SK-N-SH (cell line): Measurements from ENCODE around the gene PARVA. TPM values are rescaled to one million over a fixed set of nuclear protein-coding genes. Genes with fewer than 3 reads are reported as not detected.

Source experiments
- CTCF ChIA-PET: fragments of 300-600, 350-600 bp; formaldehyde crosslinking; extraction: SDS; loops from one replicate; lab custom pipeline; 2021; lab: Yijun Ruan, JAX
- POLR2A ChIA-PET: fragments of 350-600 bp; sonication (Branson Sonifier 250); formaldehyde crosslinking; extraction: SDS; loops from one replicate; lab custom pipeline; 2020; ENCODE audit warnings: antibody characterized with exemption, inconsistent platforms; lab: Yijun Ruan, JAX
- DNase-seq: peaks from one replicate; pipeline ENCODE4 v3.0.0; 2012
- H2AFZ ChIP-seq: fragments of 200-600 bp; sonication (generic); 2 replicates; pipeline ENCODE4 v1.8.1; 2016; ENCODE audit warnings: antibody characterized with exemption, mild to moderate bottlenecking, low read depth
- H3F3A ChIP-seq: fragments of 200-600 bp; sonication (generic); replicated peaks from 2 replicates; pipeline ENCODE3; 2016; ENCODE audit warnings: antibody characterized with exemption, mild to moderate bottlenecking; ENCODE audit not compliant: insufficient read depth
- H3K27ac ChIP-seq, 2 experiments: fragments of 200-500 bp in 1 of 2; fragments of 200-600 bp in 1 of 2; sonication (Bioruptor generic) in 1 of 2; sonication (generic), shearing (Covaris generic) in 1 of 2; 2 replicates each; pipeline versions ENCODE4 v1.5.1 to v1.6.1; 2014 to 2016; ENCODE audit warnings: low read depth in 2 of 2, inconsistent platforms in 1 of 2, low read length in 1 of 2, mild to moderate bottlenecking in 1 of 2, mixed read lengths in 1 of 2
- H3K27me3 ChIP-seq: fragments of 200-600 bp; sonication (generic), shearing (Covaris generic); 2 replicates; pipeline ENCODE4 v1.6.1; 2016; ENCODE audit warnings: mixed run types; ENCODE audit not compliant: insufficient read depth
- H3K36me3 ChIP-seq, 2 experiments: fragments of 200-500 bp in 1 of 2; fragments of 200-600 bp in 1 of 2; sonication (Bioruptor generic) in 1 of 2; sonication (generic) in 1 of 2; replicated peaks in 1 of 2; 2 replicates each; pipeline versions ENCODE3 to v1.5.1; 2014 to 2016; ENCODE audit warnings: low read length in 1 of 2, mild to moderate bottlenecking in 1 of 2; ENCODE audit not compliant: insufficient read depth in 2 of 2, control insufficient read depth in 1 of 2
- H3K4me1 ChIP-seq, 2 experiments: fragments of 200-500 bp in 1 of 2; fragments of 200-600 bp in 1 of 2; sonication (Bioruptor generic) in 1 of 2; sonication (generic), shearing (Covaris generic) in 1 of 2; 2 replicates each; pipeline versions ENCODE4 v1.5.1 to v1.6.1; 2014 to 2016; ENCODE audit warnings: low read depth in 1 of 2, low read length in 1 of 2, mixed run types in 1 of 2; ENCODE audit not compliant: insufficient read depth in 2 of 2, control insufficient read depth in 1 of 2
- H3K4me2 ChIP-seq: fragments of 200-600 bp; sonication (generic), shearing (Covaris generic); 2 replicates; pipeline ENCODE4 v1.6.1; 2017; ENCODE audit warnings: mixed run types
- H3K4me3 ChIP-seq, 2 experiments: fragments of 200-500 bp in 1 of 2; fragments of 200-600 bp in 1 of 2; sonication (Bioruptor generic) in 1 of 2; sonication (generic), shearing (Covaris generic) in 1 of 2; 2 replicates each; pipeline versions ENCODE4 v1.5.1 to v1.8.1; 2014 to 2016; ENCODE audit warnings: low read depth in 2 of 2, inconsistent platforms in 1 of 2, low read length in 1 of 2, mild to moderate bottlenecking in 1 of 2, mixed read lengths in 1 of 2, moderate library complexity in 1 of 2
- H3K79me2 ChIP-seq: fragments of 200-600 bp; sonication (generic); 2 replicates; pipeline ENCODE4 v1.8.1; 2017; ENCODE audit warnings: mild to moderate bottlenecking; ENCODE audit not compliant: insufficient read depth
- H3K9ac ChIP-seq: fragments of 200-600 bp; sonication (generic); 2 replicates; pipeline ENCODE4 v1.6.1; 2017; ENCODE audit warnings: mixed run types
- H3K9me2 ChIP-seq: fragments of 200-600 bp; sonication (generic); 2 replicates; pipeline ENCODE4 v1.6.1; 2017; ENCODE audit warnings: mixed run types
- H3K9me3 ChIP-seq: fragments of 200-600 bp; sonication (generic); 2 replicates; pipeline ENCODE4 v1.6.1; 2017; ENCODE audit warnings: mixed run types, mild to moderate bottlenecking, moderate library complexity
- H4K20me1 ChIP-seq: fragments of 200-600 bp; sonication (generic); 2 replicates; pipeline ENCODE4 v1.6.1; 2017; ENCODE audit warnings: mild to moderate bottlenecking, mixed run types; ENCODE audit not compliant: insufficient read depth
- CHD2 ChIP-seq: fragments of 150-350 bp; IDR thresholded peaks from 2 replicates; pipeline ENCODE4 v1.6.1; 2018; ENCODE audit warnings: low read length; ENCODE audit not compliant: partially characterized antibody
- ELF1 ChIP-seq: IDR thresholded peaks from 2 replicates; pipeline ENCODE4 v1.4.0; 2012
- GABPA ChIP-seq: IDR thresholded peaks from 2 replicates; pipeline ENCODE4 v1.4.0; 2012; ENCODE audit warnings: low read depth, mild to moderate bottlenecking
- GATA2 ChIP-seq: sonication (generic); formaldehyde crosslinking; IDR thresholded peaks from 2 replicates; pipeline ENCODE4 v1.5.0; 2020; ENCODE audit warnings: mild to moderate bottlenecking, missing genetic modification reagents
- IRF3 ChIP-seq: fragments of 150-350 bp; IDR thresholded peaks from 2 replicates; pipeline ENCODE4 v1.6.1; 2016; ENCODE audit warnings: mild to moderate bottlenecking, low read depth, low read length
- JUND ChIP-seq: IDR thresholded peaks from 2 replicates; pipeline ENCODE4 v1.4.0; 2012
- MAX ChIP-seq: IDR thresholded peaks from 2 replicates; pipeline ENCODE4 v1.4.0; 2012; ENCODE audit warnings: low read depth
- MEF2A ChIP-seq: IDR thresholded peaks from 2 replicates; pipeline ENCODE4 v1.4.0; 2012; ENCODE audit warnings: low read depth, borderline replicate concordance
- MXI1 ChIP-seq: IDR thresholded peaks from 2 replicates; pipeline ENCODE4 v1.6.1; 2012; ENCODE audit warnings: mild to moderate bottlenecking, low read depth, low read length, improper control_type of control experiment
- NFIC ChIP-seq: IDR thresholded peaks from 2 replicates; pipeline ENCODE4 v1.4.0; 2012; ENCODE audit warnings: borderline replicate concordance
- POLR2AphosphoS5 ChIP-seq: IDR thresholded peaks from 2 replicates; pipeline ENCODE4 v1.6.1; 2012; ENCODE audit warnings: low read depth, low read length
- RAD21 ChIP-seq: IDR thresholded peaks from 2 replicates; pipeline ENCODE4 v1.6.1; 2012; ENCODE audit warnings: mild to moderate bottlenecking, low read length
- RCOR1 ChIP-seq: fragments of 150-350 bp; IDR thresholded peaks from 2 replicates; pipeline ENCODE4 v1.6.1; 2017; ENCODE audit warnings: antibody characterized with exemption, low read length
- REST ChIP-seq: IDR thresholded peaks from 2 replicates; pipeline ENCODE4 v1.6.1; 2012; ENCODE audit warnings: mild to moderate bottlenecking, low read depth, low read length, moderate library complexity
- RFX5 ChIP-seq: IDR thresholded peaks from 2 replicates; pipeline ENCODE4 v1.6.1; 2012; ENCODE audit warnings: mild to moderate bottlenecking, improper control_type of control experiment, low read length
- SIN3A ChIP-seq: IDR thresholded peaks from 2 replicates; pipeline ENCODE4 v1.6.1; 2012; ENCODE audit warnings: low read depth, mild to moderate bottlenecking, low read length, moderate library complexity, borderline replicate concordance
- USF1 ChIP-seq: IDR thresholded peaks from 2 replicates; pipeline ENCODE4 v1.4.0; 2012; ENCODE audit warnings: low read depth, borderline replicate concordance
- YY1 ChIP-seq: IDR thresholded peaks from 2 replicates; pipeline ENCODE4 v1.4.0; 2012; ENCODE audit warnings: low read depth, mild to moderate bottlenecking
- ZBTB33 ChIP-seq: IDR thresholded peaks from 2 replicates; pipeline ENCODE4 v1.4.0; 2012; ENCODE audit warnings: low read depth, borderline replicate concordance
- WGBS: methylation state at CpG from one replicate; pipeline ENCODE4 v1.1.6; 2017; ENCODE audit warnings: low lambda C conversion rate; 5-methylcytosine and 5-hydroxymethylcytosine counted together
- polyA plus RNA-seq, 3 experiments: library from polyadenylated mRNA; depleted of rRNA; stranded (reverse); fragments of >200 nt; gene quantifications; 2 replicates each; pipeline ENCODE4 v1.2.3, GENCODE V29; 2012

The PARVA gene
- polyA plus RNA-seq, 1 of the 3 experiments (the other 2 are of a cell fraction) = 27.6 TPM

- WGBS = 86% methylated on average over 3 of the region's 3 CpGs
- no peak overlapping the region for H3K9ac ChIP-seq
- no peak for TF ChIP-seq USF1
- no peak for TF ChIP-seq MEF2A
- no peak for TF ChIP-seq CHD2
- no peak for TF ChIP-seq RCOR1
- TF ChIP-seq ELF1 = no peak
- no peak for TF ChIP-seq RAD21
- no peak for TF ChIP-seq MAX
- no peak for TF ChIP-seq RFX5
- TF ChIP-seq POLR2AphosphoS5 = no peak
- TF ChIP-seq YY1 = no peak
- no peak for TF ChIP-seq REST
- TF ChIP-seq GABPA = no peak
- TF ChIP-seq NFIC = no peak
- TF ChIP-seq ZBTB33 = no peak
- no peak for TF ChIP-seq MXI1
- no peak for TF ChIP-seq IRF3
- no peak for TF ChIP-seq SIN3A
- TF ChIP-seq JUND = no peak
- no peak for TF ChIP-seq GATA2 (CRISPR knock-in tag)
- TF ChIP-seq, all 33 proteins: peak for 0
- Histone ChIP-seq H3K27me3 (no peaks in the 10 kb centered on the region), H3K9me3 (no peaks in the 10 kb centered on the region), H3K4me3 (no peak overlapping the region), H3K4me1 (peaks cover 0 to 5% of the 10 kb centered on the region in 2 experiments; a peak in 3 of 4 replicates), H3F3A (no peaks in the 10 kb centered on the region), H3K27ac (no peak overlapping the region), H4K20me1 (no peaks in the 10 kb centered on the region), H2AFZ (no peak overlapping the region), H3K36me3 (peaks cover 22 to 39% of the 10 kb centered on the region in 2 experiments), H3K79me2 (no peaks in the 10 kb centered on the region), H3K4me2 (no peak overlapping the region), H3K9me2 (no peaks in the 10 kb centered on the region)
- CTCF ChIA-PET = interaction anchor here (1.9 kb wide), 1 partner anchor 119 kb away, joined by 7 read pairs; no protein-coding TSS in a partner anchor
- no peak for DNase-seq
- POLR2A ChIA-PET = interaction anchor here (1.4 kb wide), 1 partner anchor 8 kb away, joined by 4 read pairs; no protein-coding TSS in a partner anchor
Measured at GRCh38 chr11:12531681-12532080, 154.3 kb downstream of the PARVA start.
